GM18502 (cell line): ENCODE measurements around the gene SETMAR.
"Not testable (repeated sequence)": the region's sequence is repeated elsewhere in the genome, so short reads cannot be mapped to it uniquely, and the experiment has no call there.

Experiments used
- ATAC-seq: cut with Tn5 transposase; IDR thresholded peaks from one replicate; pipeline ENCODE4 v1.9.1; 2021; ENCODE audit warnings: mild to moderate bottlenecking; ENCODE audit not compliant: unreplicated experiment, poor library complexity

SETMAR gene

GRCh38 chr3:4311496-4311895, 8.3 kb downstream of the SETMAR start:
- ATAC-seq = no peak

- ATAC-seq = no peak
Observed at GRCh38 chr3:4313606-4314293, 10.6 kb downstream of the SETMAR start.

GRCh38 chr3:4314688-4315087, 11.5 kb downstream of the SETMAR start:
- no peak for ATAC-seq

GRCh38 chr3:4320096-4320911, 17.1 kb downstream of the SETMAR start:
- no peak for ATAC-seq

GRCh38 chr3:4321732-4322131, 18.6 kb downstream of the SETMAR start:
- no peak for ATAC-seq

- ATAC-seq = no peak
Observed at GRCh38 chr3:4322635-4323034, 19.5 kb downstream of the SETMAR start.

- no peak for ATAC-seq
Observed at GRCh38 chr3:4323246-4324027, 20.3 kb downstream of the SETMAR start.

- no peak for ATAC-seq
Observed at GRCh38 chr3:4326868-4327267, 23.7 kb downstream of the SETMAR start.

GRCh38 chr3:4329806-4330205, 26.6 kb downstream of the SETMAR start:
- ATAC-seq = not testable (repeated sequence)

GRCh38 chr3:4332111-4332510, 28.9 kb downstream of the SETMAR start:
- ATAC-seq = no peak

- ATAC-seq = no peak
Observed at GRCh38 chr3:4332574-4332973, 29.4 kb downstream of the SETMAR start.

- ATAC-seq = no peak
Observed at GRCh38 chr3:4332991-4333390, 29.8 kb downstream of the SETMAR start.

- no peak for ATAC-seq
Observed at GRCh38 chr3:4334548-4334947, 31.4 kb downstream of the SETMAR start.

- no peak for ATAC-seq
Observed at GRCh38 chr3:4335840-4336562, 32.8 kb downstream of the SETMAR start.

GRCh38 chr3:4336850-4337546, 33.8 kb downstream of the SETMAR start:
- no peak for ATAC-seq

GRCh38 chr3:4338751-4339150, 35.6 kb downstream of the SETMAR start:
- ATAC-seq = no peak

GRCh38 chr3:4340077-4340410, 36.9 kb downstream of the SETMAR start:
- ATAC-seq = no peak

GRCh38 chr3:4340411-4341335, 37.5 kb downstream of the SETMAR start:
- no peak for ATAC-seq

GRCh38 chr3:4341336-4341675, 38.1 kb downstream of the SETMAR start:
- no peak for ATAC-seq
